Activated effector memory CD4-positive, alpha-beta T cell treated with anti-CD3 and anti-CD28 coated beads, Interleukin-2, amount 50 U/mL, for 16 hours (primary cell): ENCODE results near the gene DLG5.

Experiments used
- DNase-seq: peaks from one replicate; pipeline ENCODE4 v3.0.0-alpha.2; 2020

DLG5 gene

GRCh38 chr10:77943121-77943901 is 16.8 kb upstream of the DLG5 start:
- no peak for DNase-seq

- no peak for DNase-seq
These were observed 15.2 kb upstream of the DLG5 start for GRCh38 chr10:77941790-77942189.

GRCh38 chr10:77940627-77941026 is 14.1 kb upstream of the DLG5 start:
- no peak for DNase-seq

- no peak for DNase-seq
These were observed 13.7 kb upstream of the DLG5 start for GRCh38 chr10:77940225-77940624.

- DNase-seq: no peak
These were observed 13.0 kb upstream of the DLG5 start for GRCh38 chr10:77939561-77940001.

- DNase-seq: no peak
These were observed 10.4 kb upstream of the DLG5 start for GRCh38 chr10:77936697-77937567.

- DNase-seq: no peak
These were observed 5.6 kb upstream of the DLG5 start for GRCh38 chr10:77932016-77932715.

GRCh38 chr10:77927402-77928246 is 1.1 kb upstream of the DLG5 start:
- no peak for DNase-seq

GRCh38 chr10:77925795-77926565 is 575 bp downstream of the DLG5 start:
- peak; percentile 65 for DNase-seq

- no peak for DNase-seq
These were observed 1.2 kb downstream of the DLG5 start for GRCh38 chr10:77925410-77925794.

- no peak for DNase-seq
These were observed 3.9 kb downstream of the DLG5 start for GRCh38 chr10:77922566-77923179.

GRCh38 chr10:77922055-77922454 is 4.5 kb downstream of the DLG5 start:
- DNase-seq: no peak

- DNase-seq: no peak
These were observed 5.2 kb downstream of the DLG5 start for GRCh38 chr10:77921395-77921794.

GRCh38 chr10:77920495-77920894 is 6.1 kb downstream of the DLG5 start:
- no peak for DNase-seq

- no peak for DNase-seq
These were observed 6.8 kb downstream of the DLG5 start for GRCh38 chr10:77919713-77920108.

- no peak for DNase-seq
These were observed 11.0 kb downstream of the DLG5 start for GRCh38 chr10:77915319-77916105.

GRCh38 chr10:77913090-77913489 is 13.5 kb downstream of the DLG5 start:
- no peak for DNase-seq

GRCh38 chr10:77912576-77912975 is 14.0 kb downstream of the DLG5 start:
- DNase-seq: no peak

- DNase-seq: no peak
These were observed 14.9 kb downstream of the DLG5 start for GRCh38 chr10:77911535-77912123.
